ENCODE measurements around the gene TBC1D10A.
A peak's percentile ranks its signal among the peaks of the same experiment; 100 is the strongest.

The TBC1D10A gene

GRCh38 chr22:30297276-30297990 lies 29.3 kb downstream of the TBC1D10A start:
- H3K4me3 ChIP-seq (ENCODE audit: low read depth, low read length) = no peak overlapping the region
- H3K36me3 ChIP-seq (ENCODE audit: control insufficient read depth, insufficient read depth, low read length) = peaks cover 12% of the 10 kb centered on the region
- no peaks in the 10 kb centered on the region for H3K27me3 ChIP-seq (ENCODE audit: control insufficient read depth, insufficient read depth, low read length)
- H3K4me1 ChIP-seq (ENCODE audit: control insufficient read depth, insufficient read depth, low read length) = no peaks in the 10 kb centered on the region
- no peak overlapping the region for H3K9ac ChIP-seq (ENCODE audit: low read length)
- H3K9me3 ChIP-seq (ENCODE audit: control insufficient read depth, insufficient read depth, low read depth, low read length) = no peaks in the 10 kb centered on the region
- no peak overlapping the region for H3K27ac ChIP-seq (ENCODE audit: low read depth, low read length)

- H3K4me3 ChIP-seq (ENCODE audit: low read depth, low read length) = no peak overlapping the region
- no peaks in the 10 kb centered on the region for H3K4me1 ChIP-seq (ENCODE audit: control insufficient read depth, insufficient read depth, low read length)
- no peak overlapping the region for H3K27ac ChIP-seq (ENCODE audit: low read depth, low read length)
- no peaks in the 10 kb centered on the region for H3K9me3 ChIP-seq (ENCODE audit: control insufficient read depth, insufficient read depth, low read depth, low read length)
- H3K36me3 ChIP-seq (ENCODE audit: control insufficient read depth, insufficient read depth, low read length) = peaks cover 12% of the 10 kb centered on the region
- no peaks in the 10 kb centered on the region for H3K27me3 ChIP-seq (ENCODE audit: control insufficient read depth, insufficient read depth, low read length)
- H3K9ac ChIP-seq (ENCODE audit: low read length) = no peak overlapping the region
These were observed 29.9 kb downstream of the TBC1D10A start for GRCh38 chr22:30296833-30297232.

- Histone ChIP-seq H3K4me1 (ENCODE audit: control insufficient read depth, insufficient read depth, low read length) (no peaks in the 10 kb centered on the region), H3K27me3 (ENCODE audit: control insufficient read depth, insufficient read depth, low read length) (no peaks in the 10 kb centered on the region), H3K9me3 (ENCODE audit: control insufficient read depth, insufficient read depth, low read depth, low read length) (no peaks in the 10 kb centered on the region), H3K27ac (ENCODE audit: low read depth, low read length) (no peak overlapping the region), H3K4me3 (ENCODE audit: low read depth, low read length) (no peak overlapping the region), H3K36me3 (ENCODE audit: control insufficient read depth, insufficient read depth, low read length) (peaks cover 12% of the 10 kb centered on the region), H3K9ac (ENCODE audit: low read length) (no peak overlapping the region)
These were observed 30.4 kb downstream of the TBC1D10A start for GRCh38 chr22:30296324-30296723.

GRCh38 chr22:30295576-30295975 lies 31.2 kb downstream of the TBC1D10A start:
- peaks cover 12% of the 10 kb centered on the region for H3K36me3 ChIP-seq (ENCODE audit: control insufficient read depth, insufficient read depth, low read length)
- H3K9ac ChIP-seq (ENCODE audit: low read length) = no peak overlapping the region
- peaks cover 6% of the 10 kb centered on the region; the same call in 1 of the 2 replicates for H3K4me1 ChIP-seq (ENCODE audit: control insufficient read depth, insufficient read depth, low read length)
- H3K4me3 ChIP-seq (ENCODE audit: low read depth, low read length) = no peak overlapping the region
- H3K27ac ChIP-seq (ENCODE audit: low read depth, low read length) = no peak overlapping the region
- no peaks in the 10 kb centered on the region for H3K9me3 ChIP-seq (ENCODE audit: control insufficient read depth, insufficient read depth, low read depth, low read length)
- no peaks in the 10 kb centered on the region for H3K27me3 ChIP-seq (ENCODE audit: control insufficient read depth, insufficient read depth, low read length)

- H3K36me3 ChIP-seq (ENCODE audit: control insufficient read depth, insufficient read depth, low read length) = peaks cover 12% of the 10 kb centered on the region
- no peak overlapping the region for H3K27ac ChIP-seq (ENCODE audit: low read depth, low read length)
- no peaks in the 10 kb centered on the region for H3K9me3 ChIP-seq (ENCODE audit: control insufficient read depth, insufficient read depth, low read depth, low read length)
- no peak overlapping the region for H3K4me3 ChIP-seq (ENCODE audit: low read depth, low read length)
- H3K27me3 ChIP-seq (ENCODE audit: control insufficient read depth, insufficient read depth, low read length) = no peaks in the 10 kb centered on the region
- no peak overlapping the region for H3K9ac ChIP-seq (ENCODE audit: low read length)
- H3K4me1 ChIP-seq (ENCODE audit: control insufficient read depth, insufficient read depth, low read length) = peaks cover 14% of the 10 kb centered on the region
These were observed 31.9 kb downstream of the TBC1D10A start for GRCh38 chr22:30294830-30295229.

GRCh38 chr22:30294066-30294465 lies 32.7 kb downstream of the TBC1D10A start:
- Histone ChIP-seq H3K27me3 (ENCODE audit: control insufficient read depth, insufficient read depth, low read length) (no peaks in the 10 kb centered on the region), H3K4me3 (ENCODE audit: low read depth, low read length) (no peak overlapping the region), H3K36me3 (ENCODE audit: control insufficient read depth, insufficient read depth, low read length) (peaks cover 12% of the 10 kb centered on the region), H3K9ac (ENCODE audit: low read length) (no peak overlapping the region), H3K9me3 (ENCODE audit: control insufficient read depth, insufficient read depth, low read depth, low read length) (no peaks in the 10 kb centered on the region), H3K27ac (ENCODE audit: low read depth, low read length) (no peak overlapping the region), H3K4me1 (ENCODE audit: control insufficient read depth, insufficient read depth, low read length) (peaks cover 15% of the 10 kb centered on the region)

- Histone ChIP-seq H3K9me3 (ENCODE audit: control insufficient read depth, insufficient read depth, low read depth, low read length) (no peaks in the 10 kb centered on the region), H3K4me3 (ENCODE audit: low read depth, low read length) (no peak overlapping the region), H3K9ac (ENCODE audit: low read length) (no peak overlapping the region), H3K27me3 (ENCODE audit: control insufficient read depth, insufficient read depth, low read length) (no peaks in the 10 kb centered on the region), H3K36me3 (ENCODE audit: control insufficient read depth, insufficient read depth, low read length) (peaks cover 12% of the 10 kb centered on the region), H3K4me1 (ENCODE audit: control insufficient read depth, insufficient read depth, low read length) (peaks cover 15% of the 10 kb centered on the region), H3K27ac (ENCODE audit: low read depth, low read length) (no peak overlapping the region)
These were observed 33.7 kb downstream of the TBC1D10A start for GRCh38 chr22:30293026-30293425.

GRCh38 chr22:30292069-30292970 lies 34.4 kb downstream of the TBC1D10A start:
- Histone ChIP-seq H3K4me3 (ENCODE audit: low read depth, low read length) (no peak overlapping the region), H3K9ac (ENCODE audit: low read length) (no peak overlapping the region), H3K4me1 (ENCODE audit: control insufficient read depth, insufficient read depth, low read length) (peaks cover 15% of the 10 kb centered on the region), H3K27me3 (ENCODE audit: control insufficient read depth, insufficient read depth, low read length) (no peaks in the 10 kb centered on the region), H3K36me3 (ENCODE audit: control insufficient read depth, insufficient read depth, low read length) (peaks cover 12% of the 10 kb centered on the region), H3K27ac (ENCODE audit: low read depth, low read length) (no peak overlapping the region), H3K9me3 (ENCODE audit: control insufficient read depth, insufficient read depth, low read depth, low read length) (no peaks in the 10 kb centered on the region)

GRCh38 chr22:30291058-30291892 lies 35.5 kb downstream of the TBC1D10A start:
- H3K36me3 ChIP-seq (ENCODE audit: control insufficient read depth, insufficient read depth, low read length) = peaks cover 16% of the 10 kb centered on the region
- H3K9ac ChIP-seq (ENCODE audit: low read length) = no peak overlapping the region
- no peak overlapping the region for H3K27ac ChIP-seq (ENCODE audit: low read depth, low read length)
- no peak overlapping the region for H3K4me3 ChIP-seq (ENCODE audit: low read depth, low read length)
- peaks cover 15% of the 10 kb centered on the region for H3K4me1 ChIP-seq (ENCODE audit: control insufficient read depth, insufficient read depth, low read length)
- no peaks in the 10 kb centered on the region for H3K27me3 ChIP-seq (ENCODE audit: control insufficient read depth, insufficient read depth, low read length)
- H3K9me3 ChIP-seq (ENCODE audit: control insufficient read depth, insufficient read depth, low read depth, low read length) = no peaks in the 10 kb centered on the region

- H3K4me3 ChIP-seq (ENCODE audit: low read depth, low read length) = peak overlapping the region; percentile 72
- no peaks in the 10 kb centered on the region for H3K27me3 ChIP-seq (ENCODE audit: control insufficient read depth, insufficient read depth, low read length)
- peaks cover 16% of the 10 kb centered on the region for H3K36me3 ChIP-seq (ENCODE audit: control insufficient read depth, insufficient read depth, low read length)
- H3K9me3 ChIP-seq (ENCODE audit: control insufficient read depth, insufficient read depth, low read depth, low read length) = no peaks in the 10 kb centered on the region
- no peak overlapping the region for H3K27ac ChIP-seq (ENCODE audit: low read depth, low read length)
- no peak overlapping the region for H3K9ac ChIP-seq (ENCODE audit: low read length)
- peaks cover 15% of the 10 kb centered on the region for H3K4me1 ChIP-seq (ENCODE audit: control insufficient read depth, insufficient read depth, low read length)
These were observed 36.2 kb downstream of the TBC1D10A start for GRCh38 chr22:30290342-30291057.

Measured in HUES6 (cell line).